GM12878 (cell line): ENCODE measurements around the gene WWOX. TPM values are rescaled to one million over a fixed set of nuclear protein-coding genes. Genes with fewer than 3 reads are reported as not detected.

ENCODE experiments used
- ATAC-seq: fragments of 200-7000 bp; cut with Tn5 transposase; 3 replicates; pipeline ENCODE4 v1.9.1; 2020; ENCODE audit warnings: mild to moderate bottlenecking, moderate library complexity
- BruUV-seq: library from RNA; stranded (reverse); fragments of 400-500 nt; replicated peaks from 2 replicates; lab custom pipeline; 2021; lab: Mats Ljungman, UMichigan
- CTCF ChIA-PET: fragments of 300-600 bp; sonication (Branson Sonifier 250); formaldehyde crosslinking; extraction: SDS; loops from one replicate; lab custom pipeline; 2021; ENCODE audit warnings: inconsistent platforms; lab: Yijun Ruan, JAX
- POLR2A ChIA-PET: fragments of 350-600 bp; formaldehyde crosslinking; extraction: SDS; loops from one replicate; lab custom pipeline; 2021; ENCODE audit warnings: inconsistent platforms; lab: Charles Lee
- RAD21 ChIA-PET: fragments of 300-600 bp; sonication (Branson Sonifier 250); formaldehyde crosslinking; loops from one replicate; lab custom pipeline; 2023; ENCODE audit warnings: antibody characterized with exemption; ENCODE audit not compliant: unreplicated experiment; lab: Charles Lee
- SMC1A ChIA-PET: fragments of 300-600 bp; sonication (Branson Sonifier 250); formaldehyde crosslinking; loops from one replicate; lab custom pipeline; 2023; ENCODE audit not compliant: unreplicated experiment, uncharacterized antibody; lab: Charles Lee
- DNase-seq: peaks from one replicate; pipeline ENCODE4 v3.0.0-alpha.2; 2011; ENCODE audit warnings: low read depth, low spot score
- FAIRE-seq: peaks from 3 replicates; lab custom pipeline; 2011; peaks lifted over from hg19 to GRCh38; lab: Jason Lieb, UNC
- H2AFZ ChIP-seq: 2 replicates; pipeline ENCODE4 v1.6.0; 2011; ENCODE audit warnings: low read depth, low read length, control low read depth; ENCODE audit not compliant: control insufficient read depth
- H3K27ac ChIP-seq: 2 replicates; pipeline ENCODE4 v1.5.1; 2011; ENCODE audit warnings: control low read depth; ENCODE audit not compliant: control insufficient read depth, insufficient read depth
- H3K27me3 ChIP-seq, 2 experiments: replicated peaks in 1 of 2; 2 replicates each; pipeline versions ENCODE4 v1.6.0 to v1.6.1; 2011; ENCODE audit warnings: low read length in 1 of 2; ENCODE audit not compliant: control insufficient read depth in 2 of 2, insufficient read depth in 2 of 2
- H3K36me3 ChIP-seq, 2 experiments: 2 replicates each; pipeline ENCODE4 v1.5.1; 2011; ENCODE audit warnings: low read length in 1 of 2; ENCODE audit not compliant: control insufficient read depth in 2 of 2, insufficient read depth in 2 of 2
- H3K4me1 ChIP-seq: 2 replicates; pipeline ENCODE4 v1.6.1; 2011; ENCODE audit warnings: mild to moderate bottlenecking, low read length, moderate library complexity, mixed read lengths; ENCODE audit not compliant: control insufficient read depth, insufficient read depth
- H3K4me2 ChIP-seq: 2 replicates; pipeline ENCODE4 v1.6.0; 2011; ENCODE audit warnings: control low read depth; ENCODE audit not compliant: control insufficient read depth, insufficient read depth
- H3K4me3 ChIP-seq: fragments of 200-600 bp; sonication (generic); 2 replicates; pipeline ENCODE4 v1.5.1; 2016
- H3K79me2 ChIP-seq: 2 replicates; pipeline ENCODE4 v1.6.0; 2011; ENCODE audit warnings: low read length; ENCODE audit not compliant: control insufficient read depth, insufficient read depth
- H3K9ac ChIP-seq: 2 replicates; pipeline ENCODE4 v1.8.0; 2011; ENCODE audit warnings: low read length, control low read depth, mixed read lengths; ENCODE audit not compliant: control insufficient read depth, insufficient read depth
- H3K9me3 ChIP-seq: replicated peaks from 3 replicates; pipeline ENCODE4 v1.5.1; 2011; ENCODE audit warnings: mild to moderate bottlenecking, low read length; ENCODE audit not compliant: control insufficient read depth, insufficient read depth
- H4K20me1 ChIP-seq: 2 replicates; pipeline ENCODE4 v1.6.0; 2011; ENCODE audit not compliant: control insufficient read depth, insufficient read depth
- EED ChIP-seq: sonication (generic); IDR thresholded peaks from 2 replicates; pipeline ENCODE4 v1.6.1; 2016; ENCODE audit warnings: antibody characterized with exemption, low read depth
- GABPA ChIP-seq: IDR thresholded peaks from 2 replicates; pipeline ENCODE4 v1.6.1; 2014; ENCODE audit warnings: antibody characterized with exemption, low read depth, mild to moderate bottlenecking, inconsistent platforms
- IRF4 ChIP-seq: IDR thresholded peaks from 2 replicates; pipeline ENCODE4 v1.6.1; 2011; ENCODE audit warnings: low read depth, low read length
- MEF2B ChIP-seq: fragments of 450-650 bp; IDR thresholded peaks from 2 replicates; pipeline ENCODE4 v1.6.1; 2018; ENCODE audit warnings: mild to moderate bottlenecking, moderate library complexity; ENCODE audit not compliant: partially characterized antibody, poor library complexity, severe bottlenecking
- MYB ChIP-seq: fragments of 150-350 bp; IDR thresholded peaks from 2 replicates; pipeline ENCODE4 v1.6.1; 2014; ENCODE audit warnings: mild to moderate bottlenecking, low read depth, low read length, borderline replicate concordance
- SREBF1 ChIP-seq: IDR thresholded peaks from 2 replicates; pipeline ENCODE4 v1.6.1; 2012; ENCODE audit warnings: mild to moderate bottlenecking, low read length
- SREBF2 ChIP-seq: IDR thresholded peaks from 2 replicates; pipeline ENCODE4 v1.6.1; 2012; ENCODE audit warnings: mild to moderate bottlenecking, low read length
- TAF1 ChIP-seq: IDR thresholded peaks from 2 replicates; pipeline ENCODE4 v1.6.1; 2011; ENCODE audit warnings: mild to moderate bottlenecking, low read depth, low read length, borderline replicate concordance
- ZNF24 ChIP-seq: fragments of 450-650 bp; IDR thresholded peaks from 2 replicates; pipeline ENCODE4 v1.6.1; 2017; ENCODE audit warnings: antibody characterized with exemption, mild to moderate bottlenecking
- ZSCAN29 ChIP-seq: fragments of 450-650 bp; IDR thresholded peaks from 2 replicates; pipeline ENCODE4 v1.6.1; 2017; ENCODE audit warnings: mild to moderate bottlenecking, moderate library complexity
- WGBS: methylation state at CpG from one replicate; pipeline ENCODE4 v1.1.6; 2016; ENCODE audit warnings: low lambda C conversion rate; ENCODE audit not compliant: insufficient replicate concordance, insufficient coverage; ENCODE audit errors: missing lambda C conversion rate; 5-methylcytosine and 5-hydroxymethylcytosine counted together
- in situ Hi-C: fragments of 300-500 bp; cut with MboI; formaldehyde crosslinking; loops from 9 replicates; pipeline ENCODE4 v1.14.3; 2018; ENCODE audit warnings: mixed read lengths
- intact Hi-C: fragments of 100-400 bp; cut with micrococcal nuclease; formaldehyde crosslinking; loops from one replicate; pipeline ENCODE4 v1.14.2; 2022; ENCODE audit not compliant: unreplicated experiment
- polyA plus RNA-seq, 11 experiments: library from polyadenylated mRNA; depleted of rRNA in 4 of 11; unstranded in 6 of 11; stranded (reverse) in 5 of 11; fragments of >200 nt; fragmentation: Nextera tagmentation in 4 of 11; fragmentation: Illumina TruSeq in 1 of 11; extraction: Ambion mirVana in 4 of 11; extraction: Trizol in 1 of 11; gene quantifications; 1 replicate in 1 of 11; 2 replicates in 10 of 11; pipeline versions ENCODE4 v1.2.1 to v1.2.3, GENCODE V29; 2011 to 2016; ENCODE audit warnings: inconsistent platforms in 2 of 11, missing spikeins in 2 of 11, low read depth in 1 of 11
- total RNA-seq, 4 experiments: library from RNA; depleted of rRNA in 3 of 4; stranded (reverse); fragments of >200 nt in 3 of 4; fragmentation: Illumina TruSeq in 1 of 4; extraction: Trizol in 1 of 4; gene quantifications; 2 replicates each; pipeline versions ENCODE4 v1.2.1 to v1.2.3, GENCODE V29; 2013 to 2021
- TF ChIP-seq, protein P1 (sequence below): fragments of 450-650 bp; formaldehyde crosslinking; IDR thresholded peaks from 2 replicates; pipeline ENCODE4 v1.5.0; 2022; ENCODE audit warnings: mild to moderate bottlenecking, missing genetic modification characterization
- TF ChIP-seq, protein P2 (sequence below): IDR thresholded peaks from 2 replicates; pipeline ENCODE4 v1.6.1; 2012; ENCODE audit warnings: improper control_type of control experiment, low read depth, low read length; ENCODE audit not compliant: insufficient replicate concordance
- TF ChIP-seq, protein P3 (sequence below), 3 experiments: IDR thresholded peaks in 2 of 3; conservative IDR thresholded peaks in 1 of 3; 2 replicates each; pipeline ENCODE4 v1.5.1; 2011; ENCODE audit warnings: low read depth in 3 of 3, low read length in 3 of 3, mild to moderate bottlenecking in 3 of 3, control low read depth in 2 of 3, moderate library complexity in 2 of 3, inconsistent platforms in 1 of 3, mixed read lengths in 1 of 3; ENCODE audit not compliant: control insufficient read depth in 2 of 3, insufficient read depth in 1 of 3; ENCODE audit errors: extremely low read depth in 1 of 3

Gene WWOX
- total and polyA plus RNA-seq, 10 of the 15 experiments (the other 5 are each of a cell fraction or from before 2014, with no cell fraction given): 2.8 to 24.4 (median 17.8) TPM

DNA sequence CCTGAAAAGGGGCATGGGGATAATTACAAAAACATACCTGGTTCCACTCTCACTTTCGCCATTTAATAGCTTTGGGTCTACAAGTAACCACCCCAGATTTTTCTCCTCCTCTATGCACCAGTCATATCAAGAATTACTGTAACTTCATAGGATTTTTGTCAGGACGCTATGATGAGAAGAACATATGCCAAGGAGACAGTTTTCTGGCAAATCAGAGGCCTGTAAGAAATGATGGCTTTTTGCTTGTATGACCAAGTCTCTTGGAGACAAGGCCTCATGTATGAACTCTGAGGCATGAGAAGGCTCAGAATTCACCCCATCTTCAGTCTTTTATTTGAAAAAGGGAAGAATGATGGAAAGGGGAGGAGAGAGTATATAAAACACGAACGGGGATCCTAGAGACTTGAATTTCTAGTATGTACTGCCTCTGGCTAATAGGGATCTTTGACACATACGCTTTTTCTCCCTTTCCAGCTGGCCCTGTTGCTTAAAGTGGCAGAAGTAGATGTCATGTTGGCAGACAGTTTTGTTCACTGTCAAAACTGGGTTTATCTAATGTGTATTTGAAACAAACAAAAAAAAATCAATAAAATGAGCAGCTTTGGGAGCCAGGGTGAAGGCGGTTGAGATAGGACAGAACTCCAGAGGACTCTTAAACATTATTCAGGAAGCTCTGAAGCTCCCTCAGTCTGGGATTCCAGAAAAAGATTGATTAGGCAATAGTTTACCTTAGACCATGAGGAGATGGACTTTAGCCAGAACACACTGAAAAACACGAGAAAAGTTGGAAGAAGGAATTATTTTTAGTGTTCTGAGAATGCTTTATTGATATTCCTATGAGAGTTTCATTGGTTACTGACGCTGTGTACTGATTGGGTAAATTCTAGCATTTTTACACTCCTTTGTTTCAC, 656.6 kb downstream of the WWOX start:
- ChIA-PET SMC1A (no interaction called here), POLR2A (no interaction called here), CTCF (no interaction called here), RAD21 (no interaction called here)
- no TSS peak for BruUV-seq
- no peaks in the 10 kb centered on the region for H4K20me1 ChIP-seq
- in situ Hi-C loops (no loop called here), intact Hi-C loops (no loop called here)
- H3K27ac ChIP-seq: no peak overlapping the region
- ATAC-seq (no peak), FAIRE-seq (no peak), DNase-seq (no peak)
- no peak overlapping the region for H3K4me3 ChIP-seq
- H3K4me1 ChIP-seq: peaks cover 5% of the 10 kb centered on the region
- no peaks in the 10 kb centered on the region; the same call in 2 of the 3 replicates for H3K9me3 ChIP-seq
- no peak overlapping the region for H2AFZ ChIP-seq
- no peak overlapping the region for H3K4me2 ChIP-seq
- no peaks in the 10 kb centered on the region for H3K36me3 ChIP-seq
- WGBS: 48% methylated on average over 8 of the region's 8 CpGs
- H3K79me2 ChIP-seq: no peaks in the 10 kb centered on the region
- H3K27me3 ChIP-seq: no peaks in the 10 kb centered on the region; a peak in 1 of 4 replicates
- no peak overlapping the region for H3K9ac ChIP-seq
- TF ChIP-seq, protein P1, sequence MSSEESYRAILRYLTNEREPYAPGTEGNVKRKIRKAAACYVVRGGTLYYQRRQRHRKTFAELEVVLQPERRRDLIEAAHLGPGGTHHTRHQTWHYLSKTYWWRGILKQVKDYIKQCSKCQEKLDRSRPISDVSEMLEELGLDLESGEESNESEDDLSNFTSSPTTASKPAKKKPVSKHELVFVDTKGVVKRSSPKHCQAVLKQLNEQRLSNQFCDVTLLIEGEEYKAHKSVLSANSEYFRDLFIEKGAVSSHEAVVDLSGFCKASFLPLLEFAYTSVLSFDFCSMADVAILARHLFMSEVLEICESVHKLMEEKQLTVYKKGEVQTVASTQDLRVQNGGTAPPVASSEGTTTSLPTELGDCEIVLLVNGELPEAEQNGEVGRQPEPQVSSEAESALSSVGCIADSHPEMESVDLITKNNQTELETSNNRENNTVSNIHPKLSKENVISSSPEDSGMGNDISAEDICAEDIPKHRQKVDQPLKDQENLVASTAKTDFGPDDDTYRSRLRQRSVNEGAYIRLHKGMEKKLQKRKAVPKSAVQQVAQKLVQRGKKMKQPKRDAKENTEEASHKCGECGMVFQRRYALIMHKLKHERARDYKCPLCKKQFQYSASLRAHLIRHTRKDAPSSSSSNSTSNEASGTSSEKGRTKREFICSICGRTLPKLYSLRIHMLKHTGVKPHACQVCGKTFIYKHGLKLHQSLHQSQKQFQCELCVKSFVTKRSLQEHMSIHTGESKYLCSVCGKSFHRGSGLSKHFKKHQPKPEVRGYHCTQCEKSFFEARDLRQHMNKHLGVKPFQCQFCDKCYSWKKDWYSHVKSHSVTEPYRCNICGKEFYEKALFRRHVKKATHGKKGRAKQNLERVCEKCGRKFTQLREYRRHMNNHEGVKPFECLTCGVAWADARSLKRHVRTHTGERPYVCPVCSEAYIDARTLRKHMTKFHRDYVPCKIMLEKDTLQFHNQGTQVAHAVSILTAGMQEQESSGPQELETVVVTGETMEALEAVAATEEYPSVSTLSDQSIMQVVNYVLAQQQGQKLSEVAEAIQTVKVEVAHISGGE (CRISPR knock-in tag): no peak
- TF ChIP-seq, protein P2, sequence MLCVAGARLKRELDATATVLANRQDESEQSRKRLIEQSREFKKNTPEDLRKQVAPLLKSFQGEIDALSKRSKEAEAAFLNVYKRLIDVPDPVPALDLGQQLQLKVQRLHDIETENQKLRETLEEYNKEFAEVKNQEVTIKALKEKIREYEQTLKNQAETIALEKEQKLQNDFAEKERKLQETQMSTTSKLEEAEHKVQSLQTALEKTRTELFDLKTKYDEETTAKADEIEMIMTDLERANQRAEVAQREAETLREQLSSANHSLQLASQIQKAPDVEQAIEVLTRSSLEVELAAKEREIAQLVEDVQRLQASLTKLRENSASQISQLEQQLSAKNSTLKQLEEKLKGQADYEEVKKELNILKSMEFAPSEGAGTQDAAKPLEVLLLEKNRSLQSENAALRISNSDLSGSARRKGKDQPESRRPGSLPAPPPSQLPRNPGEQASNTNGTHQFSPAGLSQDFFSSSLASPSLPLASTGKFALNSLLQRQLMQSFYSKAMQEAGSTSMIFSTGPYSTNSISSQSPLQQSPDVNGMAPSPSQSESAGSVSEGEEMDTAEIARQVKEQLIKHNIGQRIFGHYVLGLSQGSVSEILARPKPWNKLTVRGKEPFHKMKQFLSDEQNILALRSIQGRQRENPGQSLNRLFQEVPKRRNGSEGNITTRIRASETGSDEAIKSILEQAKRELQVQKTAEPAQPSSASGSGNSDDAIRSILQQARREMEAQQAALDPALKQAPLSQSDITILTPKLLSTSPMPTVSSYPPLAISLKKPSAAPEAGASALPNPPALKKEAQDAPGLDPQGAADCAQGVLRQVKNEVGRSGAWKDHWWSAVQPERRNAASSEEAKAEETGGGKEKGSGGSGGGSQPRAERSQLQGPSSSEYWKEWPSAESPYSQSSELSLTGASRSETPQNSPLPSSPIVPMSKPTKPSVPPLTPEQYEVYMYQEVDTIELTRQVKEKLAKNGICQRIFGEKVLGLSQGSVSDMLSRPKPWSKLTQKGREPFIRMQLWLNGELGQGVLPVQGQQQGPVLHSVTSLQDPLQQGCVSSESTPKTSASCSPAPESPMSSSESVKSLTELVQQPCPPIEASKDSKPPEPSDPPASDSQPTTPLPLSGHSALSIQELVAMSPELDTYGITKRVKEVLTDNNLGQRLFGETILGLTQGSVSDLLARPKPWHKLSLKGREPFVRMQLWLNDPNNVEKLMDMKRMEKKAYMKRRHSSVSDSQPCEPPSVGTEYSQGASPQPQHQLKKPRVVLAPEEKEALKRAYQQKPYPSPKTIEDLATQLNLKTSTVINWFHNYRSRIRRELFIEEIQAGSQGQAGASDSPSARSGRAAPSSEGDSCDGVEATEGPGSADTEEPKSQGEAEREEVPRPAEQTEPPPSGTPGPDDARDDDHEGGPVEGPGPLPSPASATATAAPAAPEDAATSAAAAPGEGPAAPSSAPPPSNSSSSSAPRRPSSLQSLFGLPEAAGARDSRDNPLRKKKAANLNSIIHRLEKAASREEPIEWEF: no peak
- TF ChIP-seq IRF4 (no peak), TAF1 (no peak), MYB (no peak), GABPA (no peak), MEF2B (no peak), ZNF24 (no peak), SREBF1 (no peak), SREBF2 (no peak), EED (no peak), ZSCAN29 (no peak)
- TF ChIP-seq, protein P3, sequence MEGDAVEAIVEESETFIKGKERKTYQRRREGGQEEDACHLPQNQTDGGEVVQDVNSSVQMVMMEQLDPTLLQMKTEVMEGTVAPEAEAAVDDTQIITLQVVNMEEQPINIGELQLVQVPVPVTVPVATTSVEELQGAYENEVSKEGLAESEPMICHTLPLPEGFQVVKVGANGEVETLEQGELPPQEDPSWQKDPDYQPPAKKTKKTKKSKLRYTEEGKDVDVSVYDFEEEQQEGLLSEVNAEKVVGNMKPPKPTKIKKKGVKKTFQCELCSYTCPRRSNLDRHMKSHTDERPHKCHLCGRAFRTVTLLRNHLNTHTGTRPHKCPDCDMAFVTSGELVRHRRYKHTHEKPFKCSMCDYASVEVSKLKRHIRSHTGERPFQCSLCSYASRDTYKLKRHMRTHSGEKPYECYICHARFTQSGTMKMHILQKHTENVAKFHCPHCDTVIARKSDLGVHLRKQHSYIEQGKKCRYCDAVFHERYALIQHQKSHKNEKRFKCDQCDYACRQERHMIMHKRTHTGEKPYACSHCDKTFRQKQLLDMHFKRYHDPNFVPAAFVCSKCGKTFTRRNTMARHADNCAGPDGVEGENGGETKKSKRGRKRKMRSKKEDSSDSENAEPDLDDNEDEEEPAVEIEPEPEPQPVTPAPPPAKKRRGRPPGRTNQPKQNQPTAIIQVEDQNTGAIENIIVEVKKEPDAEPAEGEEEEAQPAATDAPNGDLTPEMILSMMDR (IDR thresholded peaks at IDR 0.05 in 2 of 3, conservative IDR thresholded peaks at IDR 0.05 in 1 of 3; ENCODE audit: control insufficient read depth in 2 of 3, extremely low read depth in 1 of 3, insufficient read depth in 1 of 3, low read depth in 3 of 3, low read length in 3 of 3): no peak
